ENCODE measurements around the gene ARFRP1.

DNA sequence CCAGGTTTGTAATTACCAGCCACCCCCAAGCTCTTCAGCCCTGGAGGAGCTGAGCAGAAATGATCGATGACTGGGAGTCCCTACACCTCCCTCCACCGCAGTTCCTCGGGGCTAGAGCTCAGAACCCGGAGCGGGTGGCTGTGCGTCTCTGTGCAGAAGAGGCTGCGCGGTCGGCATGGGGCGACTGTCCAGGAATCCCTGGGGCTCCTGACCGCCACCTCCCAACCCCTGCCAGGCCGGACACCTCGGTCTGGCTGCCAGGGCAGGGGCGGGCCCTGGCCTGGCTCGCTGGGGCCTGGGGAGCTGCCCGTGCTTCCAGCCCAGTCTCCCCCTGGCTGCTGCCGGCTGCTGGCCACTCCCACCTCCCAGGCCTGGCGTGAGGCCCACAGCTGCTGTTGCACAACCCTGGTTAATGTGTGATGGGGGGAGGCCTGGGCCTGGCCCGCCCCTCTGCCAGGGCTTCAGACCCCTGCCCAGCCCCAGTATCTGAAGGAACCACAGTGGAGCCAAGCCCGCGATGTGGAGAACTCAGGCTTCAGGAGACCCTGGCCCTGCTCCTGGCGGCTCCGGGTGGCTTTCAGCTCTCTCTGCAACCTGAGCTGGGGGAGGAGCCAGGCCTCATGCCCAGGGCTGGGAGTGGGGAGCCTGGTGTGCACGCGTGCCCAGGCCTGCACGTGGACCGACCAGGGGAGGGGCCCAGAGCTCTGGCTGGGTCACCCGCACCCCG lies 33.0 kb upstream of the ARFRP1 start:
- TF ChIP-seq, protein P1, sequence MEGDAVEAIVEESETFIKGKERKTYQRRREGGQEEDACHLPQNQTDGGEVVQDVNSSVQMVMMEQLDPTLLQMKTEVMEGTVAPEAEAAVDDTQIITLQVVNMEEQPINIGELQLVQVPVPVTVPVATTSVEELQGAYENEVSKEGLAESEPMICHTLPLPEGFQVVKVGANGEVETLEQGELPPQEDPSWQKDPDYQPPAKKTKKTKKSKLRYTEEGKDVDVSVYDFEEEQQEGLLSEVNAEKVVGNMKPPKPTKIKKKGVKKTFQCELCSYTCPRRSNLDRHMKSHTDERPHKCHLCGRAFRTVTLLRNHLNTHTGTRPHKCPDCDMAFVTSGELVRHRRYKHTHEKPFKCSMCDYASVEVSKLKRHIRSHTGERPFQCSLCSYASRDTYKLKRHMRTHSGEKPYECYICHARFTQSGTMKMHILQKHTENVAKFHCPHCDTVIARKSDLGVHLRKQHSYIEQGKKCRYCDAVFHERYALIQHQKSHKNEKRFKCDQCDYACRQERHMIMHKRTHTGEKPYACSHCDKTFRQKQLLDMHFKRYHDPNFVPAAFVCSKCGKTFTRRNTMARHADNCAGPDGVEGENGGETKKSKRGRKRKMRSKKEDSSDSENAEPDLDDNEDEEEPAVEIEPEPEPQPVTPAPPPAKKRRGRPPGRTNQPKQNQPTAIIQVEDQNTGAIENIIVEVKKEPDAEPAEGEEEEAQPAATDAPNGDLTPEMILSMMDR (IDR thresholded peaks at IDR 0.05) = peak in 2 of 6 experiments; percentile 12 to 24
- peak in 1 of 2 donors; percentile 57 for TF ChIP-seq POLR2A (IDR thresholded peaks at IDR 0.05)
